Right cardiac atrium (tissue), 5 donors: ENCODE results near the gene SCP2D1. TPM values are rescaled to one million over a fixed set of nuclear protein-coding genes. Genes with fewer than 3 reads are reported as not detected.

ENCODE experiments used
- ATAC-seq, 2 donors: fragments of 200-7000 bp; cut with Tn5 transposase; one replicate each; pipeline versions ENCODE4 v1.8.0 to v1.9.1; 2020; ENCODE audit warnings: moderate library complexity in 2 of 2, mild to moderate bottlenecking in 1 of 2
- DNase-seq, 3 donors: peaks; one replicate each; pipeline ENCODE4 v3.0.0-alpha.2; 2020
- H3K27ac ChIP-seq: one replicate; pipeline ENCODE4 v1.5.1; 2013; ENCODE audit warnings: mild to moderate bottlenecking, low read length, control low read depth, moderate library complexity
- H3K27me3 ChIP-seq: one replicate; pipeline ENCODE4 v1.6.1; 2013; ENCODE audit not compliant: control insufficient read depth, insufficient read depth
- H3K4me1 ChIP-seq: one replicate; pipeline ENCODE4 v1.6.1; 2013; ENCODE audit warnings: low read length; ENCODE audit not compliant: control insufficient read depth, insufficient read depth
- H3K4me3 ChIP-seq: one replicate; pipeline ENCODE4 v1.5.1; 2013; ENCODE audit warnings: low read length, control low read depth
- H3K9me3 ChIP-seq: one replicate; pipeline ENCODE4 v1.6.1; 2013; ENCODE audit warnings: low read length; ENCODE audit not compliant: control insufficient read depth
- WGBS: extraction: QIAGEN DNeasy Blood & Tissue Kit; methylation state at CpG from one replicate; pipeline ENCODE4 v1.1.7; 2013; 5-methylcytosine and 5-hydroxymethylcytosine counted together
- intact Hi-C, 4 donors: fragments of 100-400 bp; cut with DNase I; formaldehyde crosslinking; loops; one replicate each; pipeline versions ENCODE4 v1.11.0 to v1.14.0; 2022 to 2023
- polyA plus RNA-seq: library from polyadenylated mRNA; stranded (reverse); fragments of 200-250 nt; gene quantifications from one replicate; pipeline ENCODE4 v1.2.3, GENCODE V29; 2013
- total RNA-seq, 4 donors: library from RNA; stranded (reverse); fragmentation: NEBNext Ultra II Directional; extraction: Animal tissue kit (Norgen Biotek cat#: 25700); gene quantifications; one replicate each; pipeline ENCODE4 v1.2.1, GENCODE V29; 2021
- donor health status: healthy with polysubstance abuse.
- donor health status: DM: no; HTN: yes; CAD: no.
- donor health status: DM: no; HTN: no; CAD: no.
- donor health status: DM: no; HTN: yes; CAD: no; lungs with severe emphysema.
- donor health status: DM: yes; HTN: yes; CAD: no.

SCP2D1 gene
- total and polyA plus RNA-seq, 5 donors, result not detected

GRCh38 chr20:18849131-18849530 is 35.5 kb downstream of the SCP2D1 start:
- WGBS, result 59% methylated on average over 3 of the region's 3 CpGs
- Histone ChIP-seq H3K4me1 (no peaks in the 10 kb centered on the region), H3K27me3 (peaks cover 3% of the 10 kb centered on the region), H3K4me3 (no peak overlapping the region), H3K9me3 (no peaks in the 10 kb centered on the region), H3K27ac (no peak overlapping the region)
- intact Hi-C loops, result no loop called here
- DNase-seq, result no peak
- no peak for ATAC-seq

GRCh38 chr20:18851629-18852028 is 38.0 kb downstream of the SCP2D1 start:
- H3K27ac ChIP-seq, result no peak overlapping the region
- no peaks in the 10 kb centered on the region for H3K27me3 ChIP-seq
- H3K4me1 ChIP-seq, result no peaks in the 10 kb centered on the region
- no peak for ATAC-seq
- intact Hi-C loops, result no loop called here
- DNase-seq, result no peak
- H3K4me3 ChIP-seq, result no peak overlapping the region
- no peaks in the 10 kb centered on the region for H3K9me3 ChIP-seq

GRCh38 chr20:18852318-18852717 is 38.7 kb downstream of the SCP2D1 start:
- WGBS, result 77% methylated on average over 3 of the region's 3 CpGs
- DNase-seq, result no peak

GRCh38 chr20:18853216-18853615 is 39.6 kb downstream of the SCP2D1 start:
- no peaks in the 10 kb centered on the region for H3K9me3 ChIP-seq
- WGBS, result 74% methylated on average over 4 of the region's 4 CpGs
- no peaks in the 10 kb centered on the region for H3K4me1 ChIP-seq
- H3K27me3 ChIP-seq, result no peaks in the 10 kb centered on the region
- no peak overlapping the region for H3K4me3 ChIP-seq
- no peak for DNase-seq
- ATAC-seq, result no peak
- no peak overlapping the region for H3K27ac ChIP-seq
- intact Hi-C loops, result no loop called here

More at GRCh38 chr20:18852318-18852717, 38.7 kb downstream of the SCP2D1 start:
- no peak overlapping the region for H3K4me3 ChIP-seq
- H3K27ac ChIP-seq, result no peak overlapping the region
- intact Hi-C loops, result no loop called here
- no peaks in the 10 kb centered on the region for H3K27me3 ChIP-seq
- H3K4me1 ChIP-seq, result no peaks in the 10 kb centered on the region
- H3K9me3 ChIP-seq, result no peaks in the 10 kb centered on the region
- ATAC-seq, result no peak

- H3K4me1 ChIP-seq, result no peaks in the 10 kb centered on the region
- H3K27me3 ChIP-seq, result no peaks in the 10 kb centered on the region
- ATAC-seq, result no peak
- no peak for DNase-seq
- H3K4me3 ChIP-seq, result no peak overlapping the region
- WGBS, result 66% methylated on average over 2 of the region's 2 CpGs
- intact Hi-C loops, result no loop called here
- no peak overlapping the region for H3K27ac ChIP-seq
- no peaks in the 10 kb centered on the region for H3K9me3 ChIP-seq
Observed at GRCh38 chr20:18853946-18854646, 40.5 kb downstream of the SCP2D1 start.

GRCh38 chr20:18855882-18856281 is 42.3 kb downstream of the SCP2D1 start:
- 78% methylated on average over 2 of the region's 2 CpGs for WGBS
- DNase-seq, result no peak
- no peak overlapping the region for H3K27ac ChIP-seq
- peaks cover 2% of the 10 kb centered on the region for H3K9me3 ChIP-seq
- no peak for ATAC-seq
- H3K4me3 ChIP-seq, result no peak overlapping the region
- H3K27me3 ChIP-seq, result no peaks in the 10 kb centered on the region
- intact Hi-C loops, result no loop called here
- H3K4me1 ChIP-seq, result no peaks in the 10 kb centered on the region

- no peak overlapping the region for H3K27ac ChIP-seq
- intact Hi-C loops, result no loop called here
- no peaks in the 10 kb centered on the region for H3K27me3 ChIP-seq
- WGBS, result 44% methylated on average over 2 of the region's 2 CpGs
- peaks cover 2% of the 10 kb centered on the region for H3K9me3 ChIP-seq
- no peak for DNase-seq
- no peak overlapping the region for H3K4me3 ChIP-seq
- no peak for ATAC-seq
- no peaks in the 10 kb centered on the region for H3K4me1 ChIP-seq
Observed at GRCh38 chr20:18856873-18857272, 43.3 kb downstream of the SCP2D1 start.

GRCh38 chr20:18857640-18858039 is 44.1 kb downstream of the SCP2D1 start:
- no peaks in the 10 kb centered on the region for H3K27me3 ChIP-seq
- DNase-seq (no peak), ATAC-seq (no peak)
- H3K9me3 ChIP-seq, result peaks cover 2% of the 10 kb centered on the region
- H3K4me1 ChIP-seq, result no peaks in the 10 kb centered on the region
- no peak overlapping the region for H3K27ac ChIP-seq
- 39% methylated on average over 1 of the region's 1 CpG for WGBS
- intact Hi-C loops, result no loop called here
- H3K4me3 ChIP-seq, result no peak overlapping the region

- intact Hi-C loops, result no loop called here
- ATAC-seq, result no peak
- H3K9me3 ChIP-seq, result peaks cover 2% of the 10 kb centered on the region
- no peaks in the 10 kb centered on the region for H3K4me1 ChIP-seq
- DNase-seq, result no peak
- H3K27me3 ChIP-seq, result no peaks in the 10 kb centered on the region
- no peak overlapping the region for H3K4me3 ChIP-seq
- 79% methylated on average over 3 of the region's 3 CpGs for WGBS
- H3K27ac ChIP-seq, result no peak overlapping the region
Observed at GRCh38 chr20:18858816-18859215, 45.2 kb downstream of the SCP2D1 start.

Other genes with a start within 250 kb of the SCP2D1 start
- gene SMIM26, start 246.4 kb upstream of the SCP2D1 start, total RNA-seq, result 10 to 100 TPM; 79.4 to 96.9 (median 91.2) TPM
- gene SMIM26, start 246.4 kb upstream of the SCP2D1 start, polyA plus RNA-seq, result 267 TPM
- gene DTD1, start 225.7 kb upstream of the SCP2D1 start, total RNA-seq, result 10 to 100 TPM; 10.5 to 17.8 (median 11.4) TPM
- gene DTD1, start 225.7 kb upstream of the SCP2D1 start, polyA plus RNA-seq, result 11.5 TPM